ENCODE results near the gene ZCWPW2. TPM values are rescaled to one million over a fixed set of nuclear protein-coding genes. Genes with fewer than 3 reads are reported as not detected.

Gene ZCWPW2
- total and polyA plus RNA-seq, 2 donors = 1.9 to 4.6 TPM

- Histone ChIP-seq H3K27ac (ENCODE audit: low read depth) (no peak overlapping the region), H3K4me1 (ENCODE audit: insufficient read depth) (no peaks in the 10 kb centered on the region), H3K36me3 (ENCODE audit: insufficient read depth) (peaks cover 2% of the 10 kb centered on the region), H3K4me3 (ENCODE audit: low read depth, low read length) (no peak overlapping the region)
- no peak for DNase-seq (ENCODE audit: extremely low spot score)
Observed at GRCh38 chr3:28334552-28334951, 14.0 kb upstream of the ZCWPW2 start.

DNA sequence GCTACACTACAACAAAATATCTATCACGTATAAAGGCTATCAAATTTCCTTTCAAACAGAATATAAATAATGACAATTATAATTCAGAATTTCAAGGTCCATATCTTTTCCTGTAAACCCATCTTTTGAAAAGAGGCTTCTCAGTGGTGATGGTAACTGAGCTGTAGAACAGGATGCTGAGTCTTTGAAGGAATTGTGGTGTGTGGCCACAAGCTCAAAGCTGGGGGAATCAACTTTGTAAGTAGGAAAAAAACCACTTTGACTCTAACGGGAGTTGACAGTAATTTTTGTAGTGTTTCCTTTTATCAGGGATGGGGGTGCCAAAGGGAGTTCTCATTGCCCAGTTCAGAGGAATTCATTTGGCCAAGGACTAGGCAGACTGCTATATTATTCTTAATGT, 13.3 kb upstream of the ZCWPW2 start:
- Histone ChIP-seq H3K27ac (ENCODE audit: low read depth) (no peak overlapping the region), H3K36me3 (ENCODE audit: insufficient read depth) (peaks cover 2% of the 10 kb centered on the region), H3K4me1 (ENCODE audit: insufficient read depth) (no peaks in the 10 kb centered on the region), H3K4me3 (ENCODE audit: low read depth, low read length) (no peak overlapping the region)
- no peak for DNase-seq (ENCODE audit: extremely low spot score)
- 66% methylated on average over 2 of the region's 2 CpGs for WGBS

DNA sequence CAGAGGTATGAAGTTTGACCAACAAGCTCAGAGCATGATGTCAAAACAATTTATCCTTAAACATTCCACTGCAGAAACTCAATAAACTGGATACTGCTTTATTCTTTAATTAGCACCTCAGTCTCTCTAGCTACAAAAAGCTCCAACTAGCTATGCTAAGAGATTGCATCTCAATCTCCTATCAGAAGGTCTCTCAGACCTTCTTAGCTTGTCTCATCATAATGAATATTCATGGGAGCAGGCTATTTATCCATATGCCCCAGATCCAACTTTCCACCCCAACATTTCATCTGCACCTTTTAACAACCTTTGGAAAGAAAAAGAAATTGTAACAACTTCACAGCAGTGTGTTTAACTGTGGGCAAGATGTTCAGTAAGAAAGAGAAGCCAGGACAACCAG, 11.3 kb upstream of the ZCWPW2 start:
- Histone ChIP-seq H3K4me3 (ENCODE audit: low read depth, low read length) (no peak overlapping the region), H3K36me3 (ENCODE audit: insufficient read depth) (no peaks in the 10 kb centered on the region), H3K27ac (ENCODE audit: low read depth) (no peak overlapping the region), H3K4me1 (ENCODE audit: insufficient read depth) (no peaks in the 10 kb centered on the region)
- DNase-seq (ENCODE audit: extremely low spot score) = no peak

- Histone ChIP-seq H3K27ac (ENCODE audit: low read depth) (no peak overlapping the region), H3K4me3 (ENCODE audit: low read depth, low read length) (no peak overlapping the region), H3K4me1 (ENCODE audit: insufficient read depth) (no peaks in the 10 kb centered on the region), H3K36me3 (ENCODE audit: insufficient read depth) (no peaks in the 10 kb centered on the region)
- DNase-seq (ENCODE audit: extremely low spot score) = no peak
Observed at GRCh38 chr3:28343144-28343543, 5.4 kb upstream of the ZCWPW2 start.

DNA sequence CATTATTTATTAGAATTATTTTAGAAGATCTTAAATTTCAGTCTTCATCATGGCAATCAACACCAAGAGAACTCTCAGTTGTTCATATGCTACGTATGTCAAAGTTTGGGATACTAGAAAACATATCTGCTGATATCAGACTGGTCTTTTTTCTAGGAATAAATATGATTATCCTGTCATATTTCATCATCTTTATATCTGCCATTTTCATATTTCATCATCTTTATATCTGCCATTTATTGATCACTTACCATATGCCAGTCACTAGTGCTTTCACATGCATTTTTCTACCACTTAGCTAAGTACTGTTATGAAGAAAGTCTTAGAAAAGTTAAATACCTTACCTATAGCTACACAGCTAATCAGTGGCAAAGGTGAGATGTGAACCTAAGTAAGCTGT, 2.8 kb upstream of the ZCWPW2 start:
- Histone ChIP-seq H3K4me1 (ENCODE audit: insufficient read depth) (no peaks in the 10 kb centered on the region), H3K27ac (ENCODE audit: low read depth) (no peak overlapping the region), H3K36me3 (ENCODE audit: insufficient read depth) (no peaks in the 10 kb centered on the region), H3K4me3 (ENCODE audit: low read depth, low read length) (no peak overlapping the region)
- no peak for DNase-seq (ENCODE audit: extremely low spot score)
- 96% methylated on average over 1 of the region's 1 CpG for WGBS

- no peaks in the 10 kb centered on the region for H3K4me1 ChIP-seq (ENCODE audit: insufficient read depth)
- peak overlapping the region; percentile 99 for H3K27ac ChIP-seq (ENCODE audit: low read depth)
- no peaks in the 10 kb centered on the region for H3K36me3 ChIP-seq (ENCODE audit: insufficient read depth)
- H3K4me3 ChIP-seq (ENCODE audit: low read depth, low read length) = peak overlapping the region; percentile 75
- no peak for DNase-seq (ENCODE audit: extremely low spot score)
- 20% methylated on average over 16 of the region's 16 CpGs for WGBS
Observed at GRCh38 chr3:28347374-28348264, 902 bp upstream of the ZCWPW2 start.

GRCh38 chr3:28348265-28348628, 274 bp upstream of the ZCWPW2 start:
- no peaks in the 10 kb centered on the region for H3K4me1 ChIP-seq (ENCODE audit: insufficient read depth)
- no peak for DNase-seq (ENCODE audit: extremely low spot score)
- no peaks in the 10 kb centered on the region for H3K36me3 ChIP-seq (ENCODE audit: insufficient read depth)
- peak overlapping the region; percentile 75 for H3K4me3 ChIP-seq (ENCODE audit: low read depth, low read length)
- under 1% methylated on average over 16 of the region's 16 CpGs for WGBS
- H3K27ac ChIP-seq (ENCODE audit: low read depth) = peak overlapping the region; percentile 99

DNA sequence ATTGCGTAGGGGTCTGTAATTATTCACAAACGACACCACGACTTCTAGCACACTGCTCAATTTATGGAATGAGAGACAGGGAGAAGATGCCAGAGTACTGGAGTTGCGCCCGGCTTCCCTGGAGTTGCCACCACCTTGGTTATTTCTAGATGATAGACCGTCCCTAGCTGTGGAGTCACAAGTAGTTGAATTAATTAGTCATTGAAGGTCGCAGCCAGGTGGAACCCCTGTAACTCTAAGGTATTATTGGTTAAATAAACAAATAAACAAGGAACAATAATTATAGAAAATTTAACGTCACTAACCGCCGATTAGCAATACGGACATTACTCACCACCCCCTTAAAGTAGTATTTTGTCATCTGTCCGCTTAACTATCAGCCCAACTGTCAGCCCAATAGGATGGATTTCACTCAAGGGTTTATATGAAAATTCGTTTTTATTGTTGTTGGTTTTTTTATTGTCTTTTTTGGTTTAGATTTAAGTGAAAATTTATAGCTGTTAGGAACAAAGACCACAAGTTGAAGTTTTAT, 1.0 kb downstream of the ZCWPW2 start:
- WGBS = 21% methylated on average over 13 of the region's 13 CpGs
- DNase-seq (ENCODE audit: extremely low spot score) = no peak
- H3K36me3 ChIP-seq (ENCODE audit: insufficient read depth) = no peaks in the 10 kb centered on the region
- peak overlapping the region; percentile 97 for H3K27ac ChIP-seq (ENCODE audit: low read depth)
- H3K4me1 ChIP-seq (ENCODE audit: insufficient read depth) = no peaks in the 10 kb centered on the region
- peak overlapping the region; percentile 75 for H3K4me3 ChIP-seq (ENCODE audit: low read depth, low read length)

- peaks cover 1% of the 10 kb centered on the region for H3K36me3 ChIP-seq (ENCODE audit: insufficient read depth)
- H3K4me3 ChIP-seq (ENCODE audit: low read depth, low read length) = no peak overlapping the region
- DNase-seq (ENCODE audit: extremely low spot score) = no peak
- H3K27ac ChIP-seq (ENCODE audit: low read depth) = no peak overlapping the region
- no peaks in the 10 kb centered on the region for H3K4me1 ChIP-seq (ENCODE audit: insufficient read depth)
- 82% methylated on average over 4 of the region's 4 CpGs for WGBS
Observed at GRCh38 chr3:28376424-28376823, 27.9 kb downstream of the ZCWPW2 start.

DNA sequence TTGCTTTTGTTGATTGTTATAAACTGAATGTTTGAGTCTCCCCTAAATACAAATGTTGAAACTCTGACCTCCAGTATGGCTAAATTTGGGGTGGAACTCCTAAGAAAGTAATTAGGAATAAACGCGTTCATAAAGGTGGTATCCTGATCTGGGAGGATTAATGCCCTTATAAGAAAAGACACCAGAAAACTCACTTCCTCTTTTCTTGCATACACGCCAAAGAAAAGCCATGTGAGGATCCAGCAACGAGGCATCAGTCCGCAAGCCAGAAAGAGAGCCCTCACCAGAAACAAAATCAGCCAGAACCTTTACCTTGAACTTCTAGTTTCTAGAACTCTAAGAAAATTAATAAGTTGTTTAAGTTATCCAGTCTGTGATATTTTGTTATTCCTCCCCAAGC, 37.5 kb downstream of the ZCWPW2 start:
- DNase-seq (ENCODE audit: extremely low spot score) = no peak
- Histone ChIP-seq H3K4me1 (ENCODE audit: insufficient read depth) (no peaks in the 10 kb centered on the region), H3K27ac (ENCODE audit: low read depth) (no peak overlapping the region), H3K36me3 (ENCODE audit: insufficient read depth) (no peaks in the 10 kb centered on the region), H3K4me3 (ENCODE audit: low read depth, low read length) (no peak overlapping the region)
- WGBS = 91% methylated on average over 5 of the region's 5 CpGs

DNA sequence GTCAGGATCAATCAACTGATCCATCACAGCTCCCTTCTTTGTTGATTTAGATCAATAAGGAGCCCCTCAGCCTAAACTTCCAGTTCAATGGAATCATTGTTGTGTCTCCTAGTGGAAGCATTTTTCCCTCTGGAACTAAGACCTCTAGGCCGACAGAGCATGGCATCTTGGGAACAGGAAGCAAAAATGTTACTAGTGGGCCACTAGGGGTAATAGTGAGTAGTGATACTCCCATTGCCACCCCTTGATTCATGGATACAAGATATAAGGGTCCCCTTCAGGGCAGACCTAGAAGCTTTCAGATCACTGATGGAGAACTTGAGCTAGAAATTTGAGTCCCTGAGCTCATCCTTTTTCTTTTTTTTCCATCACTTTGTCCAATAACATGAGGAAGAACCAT, 40.5 kb downstream of the ZCWPW2 start:
- Histone ChIP-seq H3K4me3 (ENCODE audit: low read depth, low read length) (no peak overlapping the region), H3K4me1 (ENCODE audit: insufficient read depth) (no peaks in the 10 kb centered on the region), H3K27ac (ENCODE audit: low read depth) (no peak overlapping the region), H3K36me3 (ENCODE audit: insufficient read depth) (peaks cover 2% of the 10 kb centered on the region)
- WGBS = 92% methylated on average over 1 of the region's 1 CpG
- no peak for DNase-seq (ENCODE audit: extremely low spot score)

GRCh38 chr3:28399206-28399605, 50.7 kb downstream of the ZCWPW2 start:
- H3K4me1 ChIP-seq (ENCODE audit: insufficient read depth) = no peaks in the 10 kb centered on the region
- H3K27ac ChIP-seq (ENCODE audit: low read depth) = no peak overlapping the region
- no peak overlapping the region for H3K4me3 ChIP-seq (ENCODE audit: low read depth, low read length)
- WGBS = 91% methylated on average over 3 of the region's 3 CpGs
- DNase-seq (ENCODE audit: extremely low spot score) = no peak
- H3K36me3 ChIP-seq (ENCODE audit: insufficient read depth) = no peaks in the 10 kb centered on the region

DNA sequence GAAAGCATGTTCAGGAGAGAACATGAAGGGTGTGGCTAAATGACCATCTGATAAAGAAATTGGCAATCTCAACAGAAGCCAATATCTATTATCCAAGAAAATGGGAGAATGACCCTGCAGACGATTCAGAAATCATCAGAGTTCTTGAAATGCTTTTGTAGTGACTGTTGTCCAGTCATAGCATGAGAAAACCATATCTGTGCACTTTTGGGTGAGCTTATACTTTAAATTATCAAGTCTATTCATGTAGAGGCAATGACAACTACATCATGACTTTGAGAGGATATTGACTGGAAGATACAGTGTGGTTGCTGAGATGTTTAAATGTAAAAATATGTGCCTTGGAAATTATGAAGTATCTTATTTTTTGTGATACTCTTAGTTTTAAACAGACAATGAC, 57.7 kb downstream of the ZCWPW2 start:
- WGBS = 83% methylated on average over 1 of the region's 1 CpG
- H3K4me3 ChIP-seq (ENCODE audit: low read depth, low read length) = no peak overlapping the region
- DNase-seq (ENCODE audit: extremely low spot score) = no peak
- H3K27ac ChIP-seq (ENCODE audit: low read depth) = no peak overlapping the region
- H3K36me3 ChIP-seq (ENCODE audit: insufficient read depth) = no peaks in the 10 kb centered on the region
- H3K4me1 ChIP-seq (ENCODE audit: insufficient read depth) = no peaks in the 10 kb centered on the region

DNA sequence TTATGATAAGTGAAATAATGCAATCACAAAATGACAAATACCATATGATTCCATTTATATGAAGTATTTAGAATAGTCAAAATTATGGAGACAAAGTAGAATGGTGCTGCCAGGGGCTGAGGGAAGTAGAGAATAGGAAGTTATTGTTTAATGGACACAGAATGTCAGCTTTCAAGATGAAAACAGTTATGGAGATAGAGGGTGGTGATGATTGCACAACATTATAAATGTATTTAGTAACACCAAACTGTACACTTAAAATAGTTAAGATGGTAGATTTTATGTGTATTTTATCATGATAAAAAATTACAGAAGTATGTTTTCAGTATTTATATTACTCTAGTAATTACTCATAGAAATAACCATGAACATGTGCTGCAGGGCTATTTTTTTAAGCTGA, 100.9 kb downstream of the ZCWPW2 start:
- no peaks in the 10 kb centered on the region for H3K36me3 ChIP-seq (ENCODE audit: insufficient read depth)
- H3K4me3 ChIP-seq (ENCODE audit: low read depth, low read length) = no peak overlapping the region
- no peak for DNase-seq (ENCODE audit: extremely low spot score)
- H3K4me1 ChIP-seq (ENCODE audit: insufficient read depth) = no peaks in the 10 kb centered on the region
- H3K27ac ChIP-seq (ENCODE audit: low read depth) = no peak overlapping the region

Measured in urinary bladder (tissue), 4 donors.